ENCODE data around the gene LINC00305.

- TF ChIP-seq CTCF (optimal IDR thresholded peaks at IDR 0.05 in 1 of 3, IDR thresholded peaks at IDR 0.05 in 1 of 3, conservative IDR thresholded peaks at IDR 0.05 in 1 of 3; ENCODE audit: extremely low read depth in 1 of 3, insufficient read depth in 2 of 3, low read length in 3 of 3) (no peak), EZH2 (IDR thresholded peaks at IDR 0.05; ENCODE audit: low read length) (no peak)
Observed at GRCh38 chr18:64164883-64165282, 16.0 kb upstream of the LINC00305 start.
